K562 (cell line): Measurements from ENCODE around the gene ANGEL2. TPM values are rescaled to one million over a fixed set of nuclear protein-coding genes. Genes with fewer than 3 reads are reported as not detected.
"Not testable (repeated sequence)": the region's sequence is repeated elsewhere in the genome, so short reads cannot be mapped to it uniquely, and the experiment has no call there.

Experiments
- ATAC-seq: fragments of 200-7000 bp; cut with Tn5 transposase; 3 replicates; pipeline ENCODE4 v1.9.1; 2020; ENCODE audit warnings: moderate library complexity
- BruUV-seq: library from RNA; stranded (reverse); fragments of 400-500 nt; replicated peaks from 2 replicates; lab custom pipeline; 2021; lab: Mats Ljungman, UMichigan
- CTCF ChIA-PET: fragments of 300-600 bp; formaldehyde crosslinking; extraction: SDS; loops from one replicate; lab custom pipeline; 2021; ENCODE audit warnings: low intra/inter-chr PET ratio; lab: Yijun Ruan, JAX
- POLR2A ChIA-PET: fragments of 300-600, 350-650 bp; sonication (Branson Sonifier 250); formaldehyde crosslinking; extraction: SDS; loops from one replicate; lab custom pipeline; 2021; ENCODE audit warnings: antibody characterized with exemption, inconsistent platforms; lab: Yijun Ruan, JAX
- DNase-seq, 4 experiments: peaks; one replicate each; pipeline versions ENCODE4 v3.0.0 to v3.0.0-alpha.2; 2011 to 2018; ENCODE audit warnings: low spot score in 3 of 4, mixed read lengths in 3 of 4; ENCODE audit errors: extremely low read depth in 1 of 4
- FAIRE-seq: peaks from 2 replicates; lab custom pipeline; 2011; peaks lifted over from hg19 to GRCh38; lab: Jason Lieb, UNC
- H2AFZ ChIP-seq: 2 replicates; pipeline ENCODE4 v1.6.0; 2011; ENCODE audit warnings: low read depth, low read length, control low read depth, inconsistent platforms
- H3K27ac ChIP-seq: fragments of 200-600 bp; 3 replicates; pipeline ENCODE4 v1.8.0; 2011; ENCODE audit warnings: low read depth, mild to moderate bottlenecking, control low read depth, inconsistent platforms, low read length, moderate library complexity, mixed read lengths; ENCODE audit errors: extremely low read depth
- H3K27me3 ChIP-seq, 2 experiments: fragments of 300-600 bp in 1 of 2; 2 replicates in 1 of 2; 3 replicates in 1 of 2; pipeline versions ENCODE4 v1.6.0 to v1.8.0; 2011; ENCODE audit warnings: inconsistent platforms in 2 of 2, low read length in 2 of 2, mild to moderate bottlenecking in 1 of 2, mixed read lengths in 1 of 2, moderate library complexity in 1 of 2; ENCODE audit not compliant: control insufficient read depth in 2 of 2, insufficient read depth in 2 of 2
- H3K36me3 ChIP-seq: fragments of 300-600 bp; 3 replicates; pipeline ENCODE4 v1.8.0; 2011; ENCODE audit warnings: mild to moderate bottlenecking, low read length, inconsistent platforms; ENCODE audit not compliant: control insufficient read depth, insufficient read depth
- H3K4me1 ChIP-seq, 2 experiments: fragments of 200-600 bp in 1 of 2; replicated peaks in 1 of 2; 2 replicates in 1 of 2; 3 replicates in 1 of 2; pipeline versions ENCODE4 v1.5.1 to v1.8.0; 2011; ENCODE audit warnings: inconsistent platforms in 2 of 2, low read length in 2 of 2, mild to moderate bottlenecking in 1 of 2, mixed read lengths in 1 of 2, moderate library complexity in 1 of 2; ENCODE audit not compliant: control insufficient read depth in 2 of 2, insufficient read depth in 2 of 2
- H3K4me2 ChIP-seq: 2 replicates; pipeline ENCODE4 v1.6.1; 2011; ENCODE audit warnings: low read length, control low read depth, inconsistent platforms, mixed read lengths; ENCODE audit not compliant: insufficient read depth
- H3K4me3 ChIP-seq: fragments of 200-600 bp; sonication (generic), shearing (Covaris generic); 2 replicates; pipeline ENCODE4 v1.5.1; 2016; ENCODE audit warnings: control low read depth, inconsistent platforms
- H3K79me2 ChIP-seq: fragments of 200-600 bp; 3 replicates; pipeline ENCODE4 v1.8.0; 2011; ENCODE audit warnings: low read length, inconsistent platforms; ENCODE audit not compliant: control insufficient read depth, insufficient read depth
- H3K9ac ChIP-seq, 2 experiments: 2 replicates each; pipeline versions ENCODE4 v1.6.0 to v1.6.1; 2011; ENCODE audit warnings: low read depth in 2 of 2, low read length in 2 of 2, control low read depth in 1 of 2, inconsistent platforms in 1 of 2, mild to moderate bottlenecking in 1 of 2, mixed read lengths in 1 of 2; ENCODE audit not compliant: insufficient read depth in 1 of 2
- H3K9me1 ChIP-seq: one replicate; pipeline ENCODE4 v1.6.0; 2011; ENCODE audit warnings: inconsistent platforms, mild to moderate bottlenecking, low read length, moderate library complexity; ENCODE audit not compliant: control insufficient read depth, insufficient read depth
- H3K9me3 ChIP-seq: replicated peaks from 2 replicates; pipeline ENCODE4 v1.5.1; 2011; ENCODE audit warnings: low read depth, low read length, inconsistent platforms; ENCODE audit not compliant: control insufficient read depth, insufficient read depth
- H4K20me1 ChIP-seq: replicated peaks from 2 replicates; pipeline ENCODE4 v1.6.1; 2011; ENCODE audit warnings: low read length, inconsistent platforms, mixed read lengths; ENCODE audit not compliant: control insufficient read depth, insufficient read depth
- BMI1 ChIP-seq: fragments of 150-350 bp; IDR thresholded peaks from 2 replicates; pipeline ENCODE4 v1.6.1; 2014; ENCODE audit warnings: low read length
- EP400 ChIP-seq: fragments of 450-650 bp; IDR thresholded peaks from 2 replicates; pipeline ENCODE4 v1.6.1; 2017; ENCODE audit warnings: antibody characterized with exemption, mild to moderate bottlenecking, moderate library complexity
- NFIC ChIP-seq: fragments of 450-650 bp; IDR thresholded peaks from 2 replicates; pipeline ENCODE4 v1.6.1; 2017; ENCODE audit warnings: mild to moderate bottlenecking, inconsistent platforms
- PHB ChIP-seq: fragments of 250-450 bp; sonication (Bioruptor Pico); IDR thresholded peaks from 2 replicates; pipeline ENCODE4 v1.5.0; 2021
- PHB2 ChIP-seq: fragments of 450-650 bp; IDR thresholded peaks from 2 replicates; pipeline ENCODE4 v1.6.1; 2017; ENCODE audit warnings: low read depth
- RBFOX2 ChIP-seq: fragments of 200-400 bp; formaldehyde crosslinking; IDR thresholded peaks from 2 replicates; pipeline ENCODE4 v1.6.1; 2017; ENCODE audit warnings: low read depth, mild to moderate bottlenecking, low read length, moderate library complexity
- SRSF7 ChIP-seq: fragments of 200-400 bp; formaldehyde crosslinking; optimal IDR thresholded peaks from 2 replicates; pipeline ENCODE3; 2017; ENCODE audit warnings: mild to moderate bottlenecking, low read depth, low read length
- TFAM ChIP-seq: fragments of 250-450 bp; sonication (Bioruptor Pico); conservative IDR thresholded peaks from 2 replicates; pipeline ENCODE4 v1.5.0; 2021; ENCODE audit warnings: mild to moderate bottlenecking, moderate library complexity
- ZFPM2 ChIP-seq: fragments of 250-450 bp; sonication (Bioruptor Pico); IDR thresholded peaks from 2 replicates; pipeline ENCODE4 v1.5.1; 2022; ENCODE audit warnings: mild to moderate bottlenecking
- WGBS: fragments of 100-300 bp; shearing (Covaris generic); methylation state at CpG from one replicate; pipeline ENCODE4 v1.1.6; 2016; ENCODE audit warnings: low coverage, mixed read lengths; ENCODE audit not compliant: insufficient coverage; ENCODE audit errors: missing lambda C conversion rate; 5-methylcytosine and 5-hydroxymethylcytosine counted together
- in situ Hi-C: fragments of 300-500 bp; cut with MboI; formaldehyde crosslinking; loops from 4 replicates; pipeline ENCODE4 v1.15.0; 2018; ENCODE audit warnings: inconsistent platforms, mixed read lengths
- intact Hi-C: fragments of 100-400 bp; cut with micrococcal nuclease; formaldehyde crosslinking; loops from 2 replicates; pipeline ENCODE4 v1.14.2; 2022
- polyA plus RNA-seq, 8 experiments: library from polyadenylated mRNA; depleted of rRNA in 4 of 8; stranded (reverse) in 5 of 8; unstranded in 3 of 8; fragments of >200 nt; fragmentation: Nextera tagmentation in 2 of 8; fragmentation: Illumina TruSeq in 1 of 8; extraction: Ambion mirVana in 2 of 8; extraction: Trizol in 1 of 8; gene quantifications; 2 replicates each; pipeline versions ENCODE4 v1.2.1 to v1.2.3, GENCODE V29; 2011 to 2014; ENCODE audit warnings: inconsistent platforms in 1 of 8, missing spikeins in 1 of 8
- total RNA-seq, 7 experiments: library from RNA; depleted of rRNA in 6 of 7; stranded (reverse); fragments of >200 nt in 6 of 7; fragmentation: Illumina TruSeq in 2 of 7; extraction: Trizol in 2 of 7; gene quantifications; 2 replicates each; pipeline versions ENCODE4 v1.2.1 to v1.2.3, GENCODE V29; 2011 to 2021; ENCODE audit warnings: low replicate concordance in 1 of 7
- TF ChIP-seq, protein P1 (sequence below): sonication (generic); formaldehyde crosslinking; IDR thresholded peaks from 2 replicates; pipeline ENCODE4 v1.8.0; 2022; ENCODE audit warnings: mild to moderate bottlenecking, missing genetic modification reagents

Gene ANGEL2
- total and polyA plus RNA-seq, 9 of the 15 experiments (the other 6 are each of a cell fraction or from before 2014, with no cell fraction given): 6.8 to 34.6 (median 26.2) TPM

GRCh38 chr1:212964993-212965392 is 50.7 kb downstream of the ANGEL2 start:
- POLR2A ChIA-PET: interaction anchor here (0.6 kb wide), 1 partner anchor 11 kb away, joined by 4 read pairs; no protein-coding TSS in a partner anchor

GRCh38 chr1:212964102-212964501 is 51.6 kb downstream of the ANGEL2 start:
- in situ Hi-C loops: no loop called here
- H3K27me3 ChIP-seq: peaks cover 59 to 79% of the 10 kb centered on the region in 2 experiments

More at GRCh38 chr1:212964993-212965392, 50.7 kb downstream of the ANGEL2 start:
- WGBS: 7% methylated on average over 1 of the region's 1 CpG
- H4K20me1 ChIP-seq, H2AFZ ChIP-seq, ATAC-seq, BruUV-seq, H3K27ac ChIP-seq, DNase-seq, H3K9ac ChIP-seq, H3K36me3 ChIP-seq, H3K4me2 ChIP-seq, intact Hi-C loops, H3K4me3 ChIP-seq, H3K79me2 ChIP-seq, H3K9me1 ChIP-seq, CTCF ChIA-PET, H3K4me1 ChIP-seq, FAIRE-seq, in situ Hi-C loops, H3K9me3 ChIP-seq: not testable (repeated sequence)
- peaks cover 57 to 77% of the 10 kb centered on the region in 2 experiments for H3K27me3 ChIP-seq
- TF ChIP-seq NFIC: peak; percentile 75

More at GRCh38 chr1:212964102-212964501, 51.6 kb downstream of the ANGEL2 start:
- Histone ChIP-seq H3K36me3 (no peaks in the 10 kb centered on the region), H2AFZ (no peak overlapping the region), H3K4me1 (peaks cover 0 to 4% of the 10 kb centered on the region in 2 experiments; a peak in 2 of 5 replicates), H4K20me1 (peaks cover 5% of the 10 kb centered on the region), H3K9ac (no peak overlapping the region), H3K27ac (no peak overlapping the region), H3K9me1 (peaks cover 3% of the 10 kb centered on the region), H3K4me2 (no peak overlapping the region), H3K79me2 (no peaks in the 10 kb centered on the region), H3K9me3 (no peaks in the 10 kb centered on the region), H3K4me3 (no peak overlapping the region)
- ChIA-PET CTCF (no interaction called here), POLR2A (no interaction called here)
- no peak for DNase-seq
- intact Hi-C loops: no loop called here
- ATAC-seq: no peak
- no peak for TF ChIP-seq PHB2
- no peak for TF ChIP-seq ZFPM2
- TF ChIP-seq PHB: no peak
- no peak for TF ChIP-seq EP400
- TF ChIP-seq, protein P1, sequence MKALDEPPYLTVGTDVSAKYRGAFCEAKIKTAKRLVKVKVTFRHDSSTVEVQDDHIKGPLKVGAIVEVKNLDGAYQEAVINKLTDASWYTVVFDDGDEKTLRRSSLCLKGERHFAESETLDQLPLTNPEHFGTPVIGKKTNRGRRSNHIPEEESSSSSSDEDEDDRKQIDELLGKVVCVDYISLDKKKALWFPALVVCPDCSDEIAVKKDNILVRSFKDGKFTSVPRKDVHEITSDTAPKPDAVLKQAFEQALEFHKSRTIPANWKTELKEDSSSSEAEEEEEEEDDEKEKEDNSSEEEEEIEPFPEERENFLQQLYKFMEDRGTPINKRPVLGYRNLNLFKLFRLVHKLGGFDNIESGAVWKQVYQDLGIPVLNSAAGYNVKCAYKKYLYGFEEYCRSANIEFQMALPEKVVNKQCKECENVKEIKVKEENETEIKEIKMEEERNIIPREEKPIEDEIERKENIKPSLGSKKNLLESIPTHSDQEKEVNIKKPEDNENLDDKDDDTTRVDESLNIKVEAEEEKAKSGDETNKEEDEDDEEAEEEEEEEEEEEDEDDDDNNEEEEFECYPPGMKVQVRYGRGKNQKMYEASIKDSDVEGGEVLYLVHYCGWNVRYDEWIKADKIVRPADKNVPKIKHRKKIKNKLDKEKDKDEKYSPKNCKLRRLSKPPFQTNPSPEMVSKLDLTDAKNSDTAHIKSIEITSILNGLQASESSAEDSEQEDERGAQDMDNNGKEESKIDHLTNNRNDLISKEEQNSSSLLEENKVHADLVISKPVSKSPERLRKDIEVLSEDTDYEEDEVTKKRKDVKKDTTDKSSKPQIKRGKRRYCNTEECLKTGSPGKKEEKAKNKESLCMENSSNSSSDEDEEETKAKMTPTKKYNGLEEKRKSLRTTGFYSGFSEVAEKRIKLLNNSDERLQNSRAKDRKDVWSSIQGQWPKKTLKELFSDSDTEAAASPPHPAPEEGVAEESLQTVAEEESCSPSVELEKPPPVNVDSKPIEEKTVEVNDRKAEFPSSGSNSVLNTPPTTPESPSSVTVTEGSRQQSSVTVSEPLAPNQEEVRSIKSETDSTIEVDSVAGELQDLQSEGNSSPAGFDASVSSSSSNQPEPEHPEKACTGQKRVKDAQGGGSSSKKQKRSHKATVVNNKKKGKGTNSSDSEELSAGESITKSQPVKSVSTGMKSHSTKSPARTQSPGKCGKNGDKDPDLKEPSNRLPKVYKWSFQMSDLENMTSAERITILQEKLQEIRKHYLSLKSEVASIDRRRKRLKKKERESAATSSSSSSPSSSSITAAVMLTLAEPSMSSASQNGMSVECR (CRISPR knock-in tag): no peak
- TF ChIP-seq RBFOX2: no peak
- no peak for TF ChIP-seq BMI1
- no peak for TF ChIP-seq TFAM (CRISPR knock-in tag)
- no peak for TF ChIP-seq SRSF7
- FAIRE-seq: no peak
- WGBS: 0% methylated on average over 6 of the region's 6 CpGs
- BruUV-seq: no TSS peak
